IMR-90 (cell line): ENCODE data around the gene RNF19B. TPM values are rescaled to one million over a fixed set of nuclear protein-coding genes. Genes with fewer than 3 reads are reported as not detected.

Source experiments
- ATAC-seq: fragments of 200-7000 bp; cut with Tn5 transposase; 2 replicates; pipeline ENCODE4 v1.9.1; 2020; ENCODE audit warnings: low read depth, mild to moderate bottlenecking, moderate library complexity
- BruUV-seq: library from RNA; stranded (reverse); fragments of 400-500 nt; replicated peaks from 2 replicates; lab custom pipeline; 2021; lab: Mats Ljungman, UMichigan
- CTCF ChIA-PET: fragments of 300-600 bp; formaldehyde crosslinking; extraction: SDS; loops from one replicate; lab custom pipeline; 2021; ENCODE audit warnings: antibody characterized with exemption; lab: Yijun Ruan, JAX
- POLR2A ChIA-PET: fragments of 300-600 bp; sonication (Branson Sonifier 250); formaldehyde crosslinking; loops from one replicate; lab custom pipeline; 2022; ENCODE audit warnings: antibody characterized with exemption; ENCODE audit not compliant: unreplicated experiment; lab: Charles Lee
- DNase-seq: peaks from one replicate; pipeline ENCODE4 v3.0.0; 2013
- H2AFZ ChIP-seq: replicated peaks from 2 replicates; pipeline ENCODE3; 2013; ENCODE audit warnings: low read length, mild to moderate bottlenecking; ENCODE audit not compliant: poor library complexity
- H2AK5ac ChIP-seq: 2 replicates; pipeline ENCODE4 v1.6.1; 2013; ENCODE audit warnings: low read depth, low read length, inconsistent platforms
- H2AK9ac ChIP-seq: replicated peaks from 2 replicates; pipeline ENCODE3; 2013; ENCODE audit warnings: mild to moderate bottlenecking, low read depth, low read length, moderate library complexity; ENCODE audit not compliant: poor library complexity
- H2BK120ac ChIP-seq: 2 replicates; pipeline ENCODE4 v1.6.1; 2013; ENCODE audit warnings: low read depth, low read length, inconsistent platforms
- H2BK15ac ChIP-seq: 3 replicates; pipeline ENCODE4 v1.6.1; 2013; ENCODE audit warnings: low read depth, low read length, inconsistent platforms
- H2BK20ac ChIP-seq: 2 replicates; pipeline ENCODE4 v1.6.1; 2013; ENCODE audit warnings: low read depth, mild to moderate bottlenecking, inconsistent platforms, low read length, moderate library complexity
- H2BK5ac ChIP-seq: 2 replicates; pipeline ENCODE4 v1.6.1; 2013; ENCODE audit warnings: mild to moderate bottlenecking, low read depth, low read length, inconsistent platforms; ENCODE audit not compliant: poor library complexity, severe bottlenecking
- H3K14ac ChIP-seq: replicated peaks from 2 replicates; pipeline ENCODE4 v1.6.1; 2013; ENCODE audit warnings: low read depth, low read length, inconsistent platforms
- H3K18ac ChIP-seq: 2 replicates; pipeline ENCODE4 v1.6.1; 2013; ENCODE audit warnings: low read depth, low read length, control low read depth
- H3K23ac ChIP-seq: 2 replicates; pipeline ENCODE4 v1.6.1; 2013; ENCODE audit warnings: low read depth, low read length, inconsistent platforms
- H3K27ac ChIP-seq: 2 replicates; pipeline ENCODE4 v1.5.1; 2013; ENCODE audit warnings: mild to moderate bottlenecking, control low read depth, low read length; ENCODE audit not compliant: insufficient read depth
- H3K27me3 ChIP-seq: 2 replicates; pipeline ENCODE4 v1.6.1; 2013; ENCODE audit warnings: low read length; ENCODE audit not compliant: control insufficient read depth, insufficient read depth
- H3K36me3 ChIP-seq: 2 replicates; pipeline ENCODE4 v1.6.1; 2013; ENCODE audit warnings: low read length, mixed read lengths; ENCODE audit not compliant: control insufficient read depth, insufficient read depth
- H3K4ac ChIP-seq: 2 replicates; pipeline ENCODE4 v1.6.1; 2013; ENCODE audit warnings: low read depth, low read length, inconsistent platforms
- H3K4me1 ChIP-seq: 2 replicates; pipeline ENCODE4 v1.6.1; 2013; ENCODE audit warnings: low read length, mixed read lengths; ENCODE audit not compliant: control insufficient read depth, insufficient read depth
- H3K4me2 ChIP-seq: 2 replicates; pipeline ENCODE4 v1.6.1; 2013; ENCODE audit warnings: low read depth, mild to moderate bottlenecking, control low read depth, low read length, moderate library complexity
- H3K4me3 ChIP-seq: 2 replicates; pipeline ENCODE4 v1.5.1; 2013; ENCODE audit warnings: low read depth, mild to moderate bottlenecking, control low read depth, low read length, moderate library complexity; ENCODE audit not compliant: insufficient read depth
- H3K56ac ChIP-seq: 2 replicates; pipeline ENCODE4 v1.6.1; 2013; ENCODE audit warnings: low read length, inconsistent platforms; ENCODE audit not compliant: insufficient read depth; ENCODE audit errors: extremely low read depth
- H3K79me1 ChIP-seq, 2 experiments: 2 replicates each; pipeline ENCODE4 v1.6.1; 2013; ENCODE audit warnings: low read length in 2 of 2, inconsistent platforms in 1 of 2, low read depth in 1 of 2
- H3K9ac ChIP-seq: 2 replicates; pipeline ENCODE4 v1.6.1; 2013; ENCODE audit warnings: low read depth, low read length, control low read depth
- H3K9me1 ChIP-seq: 2 replicates; pipeline ENCODE4 v1.6.1; 2013; ENCODE audit warnings: low read length, inconsistent platforms; ENCODE audit not compliant: insufficient read depth
- H3K9me3 ChIP-seq: 2 replicates; pipeline ENCODE4 v1.6.1; 2013; ENCODE audit warnings: low read length; ENCODE audit not compliant: control insufficient read depth, insufficient read depth
- H4K20me1 ChIP-seq: 2 replicates; pipeline ENCODE4 v1.6.1; 2013; ENCODE audit warnings: low read length, inconsistent platforms; ENCODE audit not compliant: insufficient read depth
- H4K5ac ChIP-seq: 2 replicates; pipeline ENCODE4 v1.6.1; 2013; ENCODE audit warnings: mild to moderate bottlenecking, low read depth, low read length, control low read depth
- H4K8ac ChIP-seq, 2 experiments: 2 replicates each; pipeline ENCODE4 v1.6.1; 2013; ENCODE audit warnings: low read depth in 2 of 2, low read length in 2 of 2, control low read depth in 1 of 2, inconsistent platforms in 1 of 2
- H4K91ac ChIP-seq: 2 replicates; pipeline ENCODE4 v1.6.1; 2013; ENCODE audit warnings: low read depth, low read length, inconsistent platforms; ENCODE audit not compliant: insufficient read depth
- BHLHE40 ChIP-seq: fragments of 150-350 bp; IDR thresholded peaks from 2 replicates; pipeline ENCODE4 v1.6.1; 2016; ENCODE audit warnings: mild to moderate bottlenecking, low read depth, low read length
- CEBPB ChIP-seq: IDR thresholded peaks from 2 replicates; pipeline ENCODE4 v1.6.1; 2012; ENCODE audit warnings: low read depth, low read length, improper control_type of control experiment
- FOS ChIP-seq: fragments of 150-350 bp; IDR thresholded peaks from 2 replicates; pipeline ENCODE4 v1.6.1; 2016; ENCODE audit warnings: low read depth, low read length
- MAZ ChIP-seq: IDR thresholded peaks from 2 replicates; pipeline ENCODE4 v1.6.1; 2012; ENCODE audit warnings: low read depth, mild to moderate bottlenecking, low read length, improper control_type of control experiment, moderate library complexity, borderline replicate concordance
- MXI1 ChIP-seq: IDR thresholded peaks from 2 replicates; pipeline ENCODE4 v1.6.1; 2012; ENCODE audit warnings: low read depth, mild to moderate bottlenecking, low read length, moderate library complexity, borderline replicate concordance
- NFE2L2 ChIP-seq: fragments of 150-350 bp; IDR thresholded peaks from 2 replicates; pipeline ENCODE4 v1.6.1; 2016; ENCODE audit warnings: low read depth, mild to moderate bottlenecking, low read length
- POLR2A ChIP-seq: IDR thresholded peaks from 2 replicates; pipeline ENCODE4 v1.6.1; 2012; ENCODE audit warnings: mild to moderate bottlenecking, low read depth, low read length
- RFX5 ChIP-seq: IDR thresholded peaks from 2 replicates; pipeline ENCODE4 v1.8.0; 2012; ENCODE audit warnings: low read depth, mild to moderate bottlenecking, low read length, moderate library complexity
- SMC3 ChIP-seq: fragments of 150-350 bp; IDR thresholded peaks from 2 replicates; pipeline ENCODE4 v1.6.1; 2016; ENCODE audit warnings: low read depth, mild to moderate bottlenecking, antibody characterized with exemption, low read length, moderate library complexity
- WGBS, 2 experiments: methylation state at CpG; one replicate each; pipeline versions ENCODE4 v1.1.5 to v1.1.7; 2013; ENCODE audit warnings: missing lambda C conversion rate in 2 of 2; ENCODE audit not compliant: insufficient read length in 1 of 2; ENCODE audit errors: extremely low coverage in 2 of 2; 5-methylcytosine and 5-hydroxymethylcytosine counted together
- dilution Hi-C: fragments of 300-500 bp; cut with HindIII; formaldehyde crosslinking; loops from one replicate; pipeline ENCODE4 v1.14.3; 2018; ENCODE audit warnings: low sequenced_read_pairs; ENCODE audit not compliant: unreplicated experiment
- in situ Hi-C: fragments of 300-500 bp; cut with MboI; formaldehyde crosslinking; loops from 3 replicates; pipeline ENCODE4 v1.14.3; 2019; ENCODE audit warnings: low sequenced_read_pairs, inconsistent platforms, mixed read lengths
- intact Hi-C: fragments of 100-400 bp; cut with micrococcal nuclease; formaldehyde crosslinking; loops from 2 replicates; pipeline ENCODE4 v1.10.0; 2022
- polyA plus RNA-seq, 3 experiments: library from polyadenylated mRNA; depleted of rRNA; stranded (reverse); fragments of >200 nt; gene quantifications; 2 replicates each; pipeline ENCODE4 v1.2.3, GENCODE V29; 2012; ENCODE audit warnings: low replicate concordance in 1 of 3
- total RNA-seq: library from RNA; depleted of rRNA; stranded (reverse); fragments of >200 nt; gene quantifications from 2 replicates; pipeline ENCODE4 v1.2.3, GENCODE V29; 2012
- TF ChIP-seq, protein P1 (sequence below): fragments of 150-350 bp; IDR thresholded peaks from 2 replicates; pipeline ENCODE4 v1.6.1; 2016; ENCODE audit warnings: low read depth, mild to moderate bottlenecking, low read length, moderate library complexity, borderline replicate concordance
- TF ChIP-seq, protein P2 (sequence below): fragments of 150-350 bp; IDR thresholded peaks from 2 replicates; pipeline ENCODE4 v1.6.1; 2017; ENCODE audit warnings: mild to moderate bottlenecking, antibody characterized with exemption, low read length, low read depth

RNF19B gene
- total and polyA plus RNA-seq, 2 of the 4 experiments (the other 2 are of a cell fraction): 10.0 to 11.6 TPM

DNA sequence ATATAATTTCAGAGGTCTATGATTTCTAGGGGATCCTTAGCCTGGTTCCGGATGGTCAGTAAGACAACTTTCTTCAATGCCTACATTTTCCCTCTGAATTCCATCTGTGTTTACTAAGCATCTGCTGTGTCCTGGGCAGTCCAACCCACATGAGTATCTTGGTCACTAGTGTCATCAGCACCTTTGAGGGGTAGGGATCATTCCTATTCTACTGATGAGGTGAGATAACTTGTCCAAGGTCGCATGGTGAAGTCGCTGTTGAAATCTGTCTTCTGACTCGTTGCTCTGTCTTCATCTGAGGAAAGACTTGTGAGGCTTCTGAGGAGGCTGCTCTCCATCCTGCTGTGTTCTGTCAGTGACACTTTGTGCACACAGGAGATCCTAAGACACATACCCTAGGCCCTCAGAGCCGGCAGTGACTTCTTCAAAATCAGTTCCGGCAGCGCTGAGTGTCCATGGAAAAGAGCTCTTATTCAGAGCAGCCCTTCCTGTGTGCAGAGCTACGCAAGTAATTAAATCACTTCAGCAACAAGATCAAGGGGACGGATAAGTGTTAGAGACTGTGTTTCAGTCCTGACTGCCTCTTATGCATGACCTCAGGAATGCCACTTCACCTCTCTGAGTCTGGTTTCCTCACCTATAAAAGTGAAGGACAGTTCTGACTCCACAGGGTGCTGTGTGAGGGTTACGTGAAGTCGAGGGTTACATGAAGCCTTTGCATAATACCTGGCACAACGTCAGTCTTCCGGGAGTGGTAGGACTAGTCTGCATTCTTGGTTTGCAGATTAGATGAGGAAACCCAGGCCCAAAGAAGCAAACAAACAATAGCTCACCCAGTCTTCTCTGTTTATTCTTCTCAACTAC is 43.7 kb upstream of the RNF19B start:
- Histone ChIP-seq H4K20me1 (peaks cover 11% of the 10 kb centered on the region; the same call in 1 of the 2 replicates), H3K4me1 (peaks cover 21% of the 10 kb centered on the region), H3K36me3 (peaks cover 30% of the 10 kb centered on the region), H3K9me1 (peaks cover 17% of the 10 kb centered on the region), H4K91ac (no peak overlapping the region), H3K18ac (no peak overlapping the region), H3K4me2 (no peak overlapping the region), H2BK120ac (no peak overlapping the region), H2BK20ac (no peak overlapping the region), H3K9ac (no peak overlapping the region), H2AK9ac (no peak overlapping the region), H3K27me3 (no peaks in the 10 kb centered on the region), H2AK5ac (no peak overlapping the region), H2BK5ac (no peak overlapping the region), H3K56ac (no peak overlapping the region), H3K23ac (no peak overlapping the region), H4K8ac (no peak overlapping the region), H3K79me1 (peaks cover 2 to 24% of the 10 kb centered on the region in 2 experiments), H3K14ac (no peak overlapping the region), H2AFZ (no peak overlapping the region), H3K4ac (no peak overlapping the region), H3K27ac (no peak overlapping the region), H2BK15ac (no peak overlapping the region), H4K5ac (no peak overlapping the region), H3K9me3 (no peaks in the 10 kb centered on the region), H3K4me3 (no peak overlapping the region)
- in situ Hi-C loops (loop anchor here (5.0 kb wide), 1 partner anchor 76 kb away; no protein-coding TSS in a partner anchor), intact Hi-C loops (no loop called here), dilution Hi-C loops (no loop called here)
- POLR2A ChIA-PET: no interaction called here
- no peak for ATAC-seq
- CTCF ChIA-PET: interaction anchor here (1.1 to 1.9 kb wide), 5 partner anchors 15 to 82 kb away, joined by 3 to 16 read pairs (median 3); no protein-coding TSS in a partner anchor
- no TSS peak for BruUV-seq
- TF ChIP-seq, protein P1, sequence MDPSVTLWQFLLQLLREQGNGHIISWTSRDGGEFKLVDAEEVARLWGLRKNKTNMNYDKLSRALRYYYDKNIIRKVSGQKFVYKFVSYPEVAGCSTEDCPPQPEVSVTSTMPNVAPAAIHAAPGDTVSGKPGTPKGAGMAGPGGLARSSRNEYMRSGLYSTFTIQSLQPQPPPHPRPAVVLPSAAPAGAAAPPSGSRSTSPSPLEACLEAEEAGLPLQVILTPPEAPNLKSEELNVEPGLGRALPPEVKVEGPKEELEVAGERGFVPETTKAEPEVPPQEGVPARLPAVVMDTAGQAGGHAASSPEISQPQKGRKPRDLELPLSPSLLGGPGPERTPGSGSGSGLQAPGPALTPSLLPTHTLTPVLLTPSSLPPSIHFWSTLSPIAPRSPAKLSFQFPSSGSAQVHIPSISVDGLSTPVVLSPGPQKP: no peak
- TF ChIP-seq SMC3: no peak
- no peak for TF ChIP-seq RFX5
- TF ChIP-seq, protein P2, sequence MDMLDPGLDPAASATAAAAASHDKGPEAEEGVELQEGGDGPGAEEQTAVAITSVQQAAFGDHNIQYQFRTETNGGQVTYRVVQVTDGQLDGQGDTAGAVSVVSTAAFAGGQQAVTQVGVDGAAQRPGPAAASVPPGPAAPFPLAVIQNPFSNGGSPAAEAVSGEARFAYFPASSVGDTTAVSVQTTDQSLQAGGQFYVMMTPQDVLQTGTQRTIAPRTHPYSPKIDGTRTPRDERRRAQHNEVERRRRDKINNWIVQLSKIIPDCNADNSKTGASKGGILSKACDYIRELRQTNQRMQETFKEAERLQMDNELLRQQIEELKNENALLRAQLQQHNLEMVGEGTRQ: no peak
- TF ChIP-seq FOS: no peak
- TF ChIP-seq MXI1: no peak
- no peak for TF ChIP-seq BHLHE40
- TF ChIP-seq POLR2A: no peak
- no peak for TF ChIP-seq NFE2L2
- TF ChIP-seq MAZ: no peak
- TF ChIP-seq CEBPB: no peak
- WGBS, 2 experiments: 70% methylated on average over 2 of the region's 13 CpGs; no CpG with 5 or more reads in 1 of the 2 experiments
- no peak for DNase-seq
